OCI-LY3 (cell line): ENCODE results near the gene KLHDC3.
A peak's percentile ranks its signal among the peaks of the same experiment; 100 is the strongest.

Experiments used
- H2AFZ ChIP-seq: fragments of 200-600, 300-600 bp; shearing (Covaris generic); 2 replicates; pipeline ENCODE4 v1.6.0; 2014; ENCODE audit warnings: antibody characterized with exemption, low read depth, low read length
- H3K27ac ChIP-seq: fragments of 200-600, 300-600 bp; sonication (generic); 2 replicates; pipeline ENCODE4 v1.5.1; 2014; ENCODE audit warnings: mild to moderate bottlenecking, low read length, moderate library complexity, mixed read lengths
- H3K27me3 ChIP-seq: fragments of 200-600, 300-600 bp; sonication (generic); 2 replicates; pipeline ENCODE4 v1.6.1; 2014; ENCODE audit warnings: low read depth, low read length, mixed read lengths
- H3K36me3 ChIP-seq: fragments of 200-600, 300-600 bp; sonication (generic); replicated peaks from 2 replicates; pipeline ENCODE3; 2014; ENCODE audit warnings: low read depth, low read length, mixed read lengths
- H3K4me1 ChIP-seq: fragments of 300-600, 200-600 bp; sonication (generic); 2 replicates; pipeline ENCODE4 v1.6.1; 2014; ENCODE audit warnings: low read length, mixed read lengths
- H3K4me2 ChIP-seq: fragments of 200-600, 300-600 bp; sonication (generic); 2 replicates; pipeline ENCODE4 v1.6.1; 2014; ENCODE audit warnings: low read length, mixed read lengths
- H3K4me3 ChIP-seq: fragments of 300-600, 200-600 bp; sonication (generic); 2 replicates; pipeline ENCODE4 v1.5.1; 2014; ENCODE audit warnings: antibody characterized with exemption, mild to moderate bottlenecking, low read length, moderate library complexity
- H3K79me2 ChIP-seq: fragments of 300-600, 200-600 bp; shearing (Covaris generic); 2 replicates; pipeline ENCODE4 v1.6.1; 2014; ENCODE audit warnings: mild to moderate bottlenecking, low read length, mixed read lengths
- H3K9ac ChIP-seq: fragments of 300-600, 200-600 bp; shearing (Covaris generic); 2 replicates; pipeline ENCODE4 v1.6.0; 2014; ENCODE audit warnings: mild to moderate bottlenecking, low read length, moderate library complexity
- H3K9me3 ChIP-seq: fragments of 200-600, 300-600 bp; shearing (Covaris generic); 2 replicates; pipeline ENCODE4 v1.6.1; 2014; ENCODE audit warnings: low read length, mixed read lengths; ENCODE audit not compliant: insufficient read depth
- H4K20me1 ChIP-seq: fragments of 200-600, 300-600 bp; sonication (generic); 2 replicates; pipeline ENCODE4 v1.6.1; 2016; ENCODE audit warnings: low read length, mixed read lengths; ENCODE audit not compliant: insufficient read depth
- CTCF ChIP-seq: fragments of 200-600, 300-600 bp; sonication (generic); IDR thresholded peaks from 2 replicates; pipeline ENCODE4 v1.5.1; 2014; ENCODE audit warnings: antibody characterized with exemption, low read length, low read depth
- EZH2phosphoT487 ChIP-seq: fragments of 200-600 bp; shearing (Covaris generic); IDR thresholded peaks from 2 replicates; pipeline ENCODE4 v1.6.1; 2018; ENCODE audit warnings: antibody characterized with exemption, mixed run types, low read depth

KLHDC3 gene

GRCh38 chr6:43013843-43014433 is at the start of gene KLHDC3, which contains the start of gene MEA1:
Gene KLHDC3 (plus strand): TSS chr6:43014249. CDS start chr6:43017193, 2,944 bp downstream.
Gene MEA1 (minus strand): TSS chr6:43013946. CDS start chr6:43013813, 133 bp downstream.
- H3K27me3 ChIP-seq = no peaks in the 10 kb centered on the region
- peak within 1 kb of the TSS; percentile 75 for H2AFZ ChIP-seq
- H3K4me2 ChIP-seq = peak within 1 kb of the TSS; percentile 97
- peak within 1 kb of the TSS; percentile 90 for H3K4me3 ChIP-seq
- H3K4me1 ChIP-seq = peaks cover 16% of the 10 kb centered on the region
- H3K27ac ChIP-seq = peak within 1 kb of the TSS; percentile 28
- H3K9ac ChIP-seq = peak within 1 kb of the TSS; percentile 87
- H3K9me3 ChIP-seq = no peaks in the 10 kb centered on the region
- H3K79me2 ChIP-seq = peaks cover 31% of the 10 kb centered on the region
- no peak for TF ChIP-seq EZH2phosphoT487
- TF ChIP-seq CTCF = no peak
- peaks cover 43% of the 10 kb centered on the region for H3K36me3 ChIP-seq
- no peaks in the 10 kb centered on the region for H4K20me1 ChIP-seq

GRCh38 chr6:42966571-42966970 is 47.5 kb upstream of the KLHDC3 start:
- Histone ChIP-seq H3K4me1 (no peaks in the 10 kb centered on the region), H2AFZ (no peak overlapping the region), H3K4me2 (no peak overlapping the region), H4K20me1 (no peaks in the 10 kb centered on the region), H3K79me2 (no peaks in the 10 kb centered on the region), H3K9me3 (no peaks in the 10 kb centered on the region), H3K4me3 (no peak overlapping the region), H3K27me3 (no peaks in the 10 kb centered on the region), H3K27ac (no peak overlapping the region), H3K36me3 (no peaks in the 10 kb centered on the region), H3K9ac (no peak overlapping the region)
- no peak for TF ChIP-seq EZH2phosphoT487
- TF ChIP-seq CTCF = no peak

- Histone ChIP-seq H2AFZ (no peak overlapping the region), H3K36me3 (no peaks in the 10 kb centered on the region), H4K20me1 (no peaks in the 10 kb centered on the region), H3K27ac (no peak overlapping the region), H3K4me3 (no peak overlapping the region), H3K4me1 (no peaks in the 10 kb centered on the region), H3K9me3 (no peaks in the 10 kb centered on the region), H3K9ac (no peak overlapping the region), H3K79me2 (no peaks in the 10 kb centered on the region), H3K27me3 (no peaks in the 10 kb centered on the region), H3K4me2 (no peak overlapping the region)
- TF ChIP-seq EZH2phosphoT487 (no peak), CTCF (no peak)
Measured at GRCh38 chr6:42967228-42967627, 46.8 kb upstream of the KLHDC3 start.

GRCh38 chr6:42968126-42968701 is 45.8 kb upstream of the KLHDC3 start:
- Histone ChIP-seq H3K27ac (no peak overlapping the region), H3K9me3 (no peaks in the 10 kb centered on the region), H4K20me1 (no peaks in the 10 kb centered on the region), H3K36me3 (no peaks in the 10 kb centered on the region), H2AFZ (no peak overlapping the region), H3K79me2 (no peaks in the 10 kb centered on the region), H3K4me3 (no peak overlapping the region), H3K4me2 (no peak overlapping the region), H3K27me3 (no peaks in the 10 kb centered on the region), H3K9ac (no peak overlapping the region), H3K4me1 (no peaks in the 10 kb centered on the region)
- TF ChIP-seq EZH2phosphoT487 = no peak
- no peak for TF ChIP-seq CTCF
